Neural cell (in vitro differentiated cells): Measurements from ENCODE around the gene CRTC1. TPM values are rescaled to one million over a fixed set of nuclear protein-coding genes. Genes with fewer than 3 reads are reported as not detected.

Source experiments
- H2AFZ ChIP-seq: fragments of 200-600, 300-800 bp; sonication (generic), shearing (Covaris generic); 2 replicates; pipeline ENCODE4 v1.6.0; 2014; ENCODE audit warnings: low read depth, mild to moderate bottlenecking, antibody characterized with exemption, low read length, moderate library complexity
- H3F3A ChIP-seq: fragments of 200-600 bp; shearing (Covaris generic); 2 replicates; pipeline ENCODE4 v1.6.1; 2016; ENCODE audit warnings: mild to moderate bottlenecking, moderate library complexity, mixed read lengths, antibody characterized with exemption, low read length; ENCODE audit not compliant: insufficient read depth, poor library complexity, severe bottlenecking
- H3K27ac ChIP-seq: fragments of 200-600, 300-800 bp; sonication (generic), shearing (Covaris generic); 2 replicates; pipeline ENCODE4 v1.5.1; 2014; ENCODE audit warnings: mild to moderate bottlenecking, low read length, moderate library complexity
- H3K27me3 ChIP-seq: fragments of 300-800, 200-600 bp; sonication (generic), shearing (Covaris generic); 2 replicates; pipeline ENCODE4 v1.6.0; 2014; ENCODE audit warnings: mild to moderate bottlenecking, low read depth, low read length, moderate library complexity; ENCODE audit not compliant: insufficient read depth
- H3K36me3 ChIP-seq: fragments of 300-800, 200-600 bp; sonication (generic), shearing (Covaris generic); 2 replicates; pipeline ENCODE4 v1.5.1; 2014; ENCODE audit warnings: mild to moderate bottlenecking, antibody characterized with exemption, low read length, moderate library complexity; ENCODE audit not compliant: insufficient read depth
- H3K4me2 ChIP-seq: fragments of 300-800, 200-600 bp; sonication (generic), shearing (Covaris generic); 2 replicates; pipeline ENCODE4 v1.6.0; 2014; ENCODE audit warnings: mild to moderate bottlenecking, low read length
- H3K4me3 ChIP-seq: fragments of 300-800, 200-600 bp; sonication (generic), shearing (Covaris generic); 2 replicates; pipeline ENCODE4 v1.5.1; 2014; ENCODE audit warnings: mild to moderate bottlenecking, low read length, moderate library complexity
- H3K79me2 ChIP-seq: fragments of 200-600 bp; shearing (Covaris generic); replicated peaks from 2 replicates; pipeline ENCODE4 v1.6.0; 2014; ENCODE audit warnings: mild to moderate bottlenecking, low read length, moderate library complexity; ENCODE audit not compliant: insufficient read depth
- H3K9ac ChIP-seq: fragments of 300-800, 200-600 bp; sonication (generic), shearing (Covaris generic); 2 replicates; pipeline ENCODE4 v1.6.1; 2016; ENCODE audit warnings: mild to moderate bottlenecking, low read length, mixed read lengths
- H3K9me2 ChIP-seq: fragments of 200-600 bp; shearing (Covaris generic); 2 replicates; pipeline ENCODE4 v1.6.1; 2016; ENCODE audit warnings: mild to moderate bottlenecking, low read length, mixed read lengths; ENCODE audit not compliant: insufficient read depth
- H3K9me3 ChIP-seq: fragments of 200-600, 300-800 bp; sonication (generic), shearing (Covaris generic); 2 replicates; pipeline ENCODE4 v1.6.1; 2016; ENCODE audit warnings: mild to moderate bottlenecking, mixed run types, low read length, moderate library complexity, mixed read lengths
- H4K20me1 ChIP-seq: fragments of 200-600 bp; shearing (Covaris generic); 2 replicates; pipeline ENCODE4 v1.6.1; 2016; ENCODE audit warnings: mild to moderate bottlenecking, mixed run types; ENCODE audit not compliant: insufficient read depth
- CTCF ChIP-seq: fragments of 450-650 bp; IDR thresholded peaks from 2 replicates; pipeline ENCODE4 v1.5.1; 2014; ENCODE audit warnings: antibody characterized with exemption, mild to moderate bottlenecking, moderate library complexity; ENCODE audit not compliant: poor library complexity, severe bottlenecking
- EP300 ChIP-seq: fragments of 450-650 bp; conservative IDR thresholded peaks from 2 replicates; pipeline ENCODE4 v1.6.1; 2014; ENCODE audit warnings: antibody characterized with exemption, mild to moderate bottlenecking, moderate library complexity; ENCODE audit not compliant: poor library complexity, severe bottlenecking
- EZH2 ChIP-seq: fragments of 200-600, 300-800 bp; shearing (Covaris generic), sonication (generic); IDR thresholded peaks from 2 replicates; pipeline ENCODE4 v1.6.1; 2014; ENCODE audit warnings: antibody characterized with exemption, low read length, borderline replicate concordance, mild to moderate bottlenecking; ENCODE audit not compliant: insufficient read depth, poor library complexity, severe bottlenecking
- MXI1 ChIP-seq: fragments of 450-650 bp; conservative IDR thresholded peaks from 2 replicates; pipeline ENCODE4 v1.6.1; 2014; ENCODE audit warnings: antibody characterized with exemption, mild to moderate bottlenecking; ENCODE audit not compliant: poor library complexity, severe bottlenecking
- POLR2AphosphoS5 ChIP-seq: IDR thresholded peaks from 2 replicates; pipeline ENCODE4 v1.6.1; 2012
- RAD21 ChIP-seq: fragments of 450-650 bp; conservative IDR thresholded peaks from 2 replicates; pipeline ENCODE4 v1.6.1; 2014; ENCODE audit warnings: antibody characterized with exemption, mild to moderate bottlenecking, moderate library complexity
- SMC3 ChIP-seq: fragments of 450-650 bp; conservative IDR thresholded peaks from 2 replicates; pipeline ENCODE4 v1.6.1; 2014; ENCODE audit warnings: antibody characterized with exemption, mild to moderate bottlenecking, moderate library complexity; ENCODE audit not compliant: poor library complexity
- TAF1 ChIP-seq: IDR thresholded peaks from 2 replicates; pipeline ENCODE4 v1.6.1; 2012; ENCODE audit warnings: low read depth
- polyA plus RNA-seq: library from polyadenylated mRNA; depleted of rRNA; stranded (reverse); fragments of >200 nt; gene quantifications from 2 replicates; pipeline ENCODE4 v1.2.3, GENCODE V29; 2014
- TF ChIP-seq, protein P1 (sequence below): IDR thresholded peaks from 2 replicates; pipeline ENCODE4 v1.6.1; 2012; ENCODE audit warnings: borderline replicate concordance

Gene CRTC1
- polyA plus RNA-seq, 1 donor from 2014 or later = 10.4 TPM

- no peak for TF ChIP-seq RAD21
- TF ChIP-seq, protein P1, sequence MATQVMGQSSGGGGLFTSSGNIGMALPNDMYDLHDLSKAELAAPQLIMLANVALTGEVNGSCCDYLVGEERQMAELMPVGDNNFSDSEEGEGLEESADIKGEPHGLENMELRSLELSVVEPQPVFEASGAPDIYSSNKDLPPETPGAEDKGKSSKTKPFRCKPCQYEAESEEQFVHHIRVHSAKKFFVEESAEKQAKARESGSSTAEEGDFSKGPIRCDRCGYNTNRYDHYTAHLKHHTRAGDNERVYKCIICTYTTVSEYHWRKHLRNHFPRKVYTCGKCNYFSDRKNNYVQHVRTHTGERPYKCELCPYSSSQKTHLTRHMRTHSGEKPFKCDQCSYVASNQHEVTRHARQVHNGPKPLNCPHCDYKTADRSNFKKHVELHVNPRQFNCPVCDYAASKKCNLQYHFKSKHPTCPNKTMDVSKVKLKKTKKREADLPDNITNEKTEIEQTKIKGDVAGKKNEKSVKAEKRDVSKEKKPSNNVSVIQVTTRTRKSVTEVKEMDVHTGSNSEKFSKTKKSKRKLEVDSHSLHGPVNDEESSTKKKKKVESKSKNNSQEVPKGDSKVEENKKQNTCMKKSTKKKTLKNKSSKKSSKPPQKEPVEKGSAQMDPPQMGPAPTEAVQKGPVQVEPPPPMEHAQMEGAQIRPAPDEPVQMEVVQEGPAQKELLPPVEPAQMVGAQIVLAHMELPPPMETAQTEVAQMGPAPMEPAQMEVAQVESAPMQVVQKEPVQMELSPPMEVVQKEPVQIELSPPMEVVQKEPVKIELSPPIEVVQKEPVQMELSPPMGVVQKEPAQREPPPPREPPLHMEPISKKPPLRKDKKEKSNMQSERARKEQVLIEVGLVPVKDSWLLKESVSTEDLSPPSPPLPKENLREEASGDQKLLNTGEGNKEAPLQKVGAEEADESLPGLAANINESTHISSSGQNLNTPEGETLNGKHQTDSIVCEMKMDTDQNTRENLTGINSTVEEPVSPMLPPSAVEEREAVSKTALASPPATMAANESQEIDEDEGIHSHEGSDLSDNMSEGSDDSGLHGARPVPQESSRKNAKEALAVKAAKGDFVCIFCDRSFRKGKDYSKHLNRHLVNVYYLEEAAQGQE = no peak
- no peak for TF ChIP-seq MXI1
- no peak for TF ChIP-seq POLR2AphosphoS5
- TF ChIP-seq TAF1 = no peak
- no peak for TF ChIP-seq CTCF
- no peak for TF ChIP-seq EP300
- no peak for TF ChIP-seq EZH2
- Histone ChIP-seq H3K9me3 (no peaks in the 10 kb centered on the region), H3K4me2 (no peak overlapping the region)
Measured at GRCh38 chr19:18669524-18669817, 14.0 kb upstream of the CRTC1 start.

GRCh38 chr19:18669883-18670282 lies 13.6 kb upstream of the CRTC1 start:
- Histone ChIP-seq H3K79me2 (no peaks in the 10 kb centered on the region), H4K20me1 (no peaks in the 10 kb centered on the region), H2AFZ (no peak overlapping the region), H3K27ac (no peak overlapping the region), H3K4me2 (no peak overlapping the region), H3K4me3 (no peak overlapping the region), H3K9me3 (no peaks in the 10 kb centered on the region), H3K27me3 (no peaks in the 10 kb centered on the region), H3F3A (no peaks in the 10 kb centered on the region), H3K9me2 (no peaks in the 10 kb centered on the region), H3K36me3 (no peaks in the 10 kb centered on the region), H3K9ac (no peak overlapping the region)
- TF ChIP-seq SMC3 (no peak), EP300 (no peak), RAD21 (no peak), EZH2 (no peak), MXI1 (no peak), TAF1 (no peak), CTCF (no peak), POLR2AphosphoS5 (no peak)
- TF ChIP-seq, protein P1 = no peak

More at GRCh38 chr19:18669524-18669817, 14.0 kb upstream of the CRTC1 start:
- Histone ChIP-seq H3K4me3 (no peak overlapping the region), H3K36me3 (no peaks in the 10 kb centered on the region), H3K27me3 (no peaks in the 10 kb centered on the region), H3K79me2 (no peaks in the 10 kb centered on the region), H3K9me2 (no peaks in the 10 kb centered on the region), H2AFZ (no peak overlapping the region), H3F3A (no peaks in the 10 kb centered on the region), H3K9ac (no peak overlapping the region), H4K20me1 (no peaks in the 10 kb centered on the region), H3K27ac (no peak overlapping the region)
